GM23338 (cell line): ENCODE data around the gene ALPG.

ENCODE experiments used
- EZH2 ChIP-seq: fragments of 200-600 bp; sonication (generic); IDR thresholded peaks from one replicate; pipeline ENCODE4 v1.8.0; 2017; ENCODE audit warnings: antibody characterized with exemption, mild to moderate bottlenecking, low read depth; ENCODE audit not compliant: unreplicated experiment
- EZH2phosphoT487 ChIP-seq: fragments of 200-600 bp; sonication (generic); IDR thresholded peaks from one replicate; pipeline ENCODE4 v1.8.1; 2018; ENCODE audit warnings: antibody characterized with exemption; ENCODE audit not compliant: unreplicated experiment
- ZNF331 ChIP-seq: fragments of 250-450 bp; sonication (Bioruptor Pico); IDR thresholded peaks from 2 replicates; pipeline ENCODE4 v1.5.0; 2020; ENCODE audit warnings: low read depth, mild to moderate bottlenecking, moderate library complexity
- TF ChIP-seq, protein P1 (sequence below): IDR thresholded peaks from one replicate; pipeline ENCODE4 v1.6.1; 2018; ENCODE audit warnings: antibody characterized with exemption; ENCODE audit not compliant: unreplicated experiment
- TF ChIP-seq, protein P2 (sequence below), 2 experiments: fragments of 200-600 bp in 1 of 2; sonication (generic) in 1 of 2; conservative IDR thresholded peaks; 2 replicates each; pipeline versions ENCODE4 v1.5.1 to v1.6.1; 2016 to 2017; ENCODE audit warnings: antibody characterized with exemption in 2 of 2, low read depth in 2 of 2, mild to moderate bottlenecking in 2 of 2, moderate library complexity in 1 of 2

DNA sequence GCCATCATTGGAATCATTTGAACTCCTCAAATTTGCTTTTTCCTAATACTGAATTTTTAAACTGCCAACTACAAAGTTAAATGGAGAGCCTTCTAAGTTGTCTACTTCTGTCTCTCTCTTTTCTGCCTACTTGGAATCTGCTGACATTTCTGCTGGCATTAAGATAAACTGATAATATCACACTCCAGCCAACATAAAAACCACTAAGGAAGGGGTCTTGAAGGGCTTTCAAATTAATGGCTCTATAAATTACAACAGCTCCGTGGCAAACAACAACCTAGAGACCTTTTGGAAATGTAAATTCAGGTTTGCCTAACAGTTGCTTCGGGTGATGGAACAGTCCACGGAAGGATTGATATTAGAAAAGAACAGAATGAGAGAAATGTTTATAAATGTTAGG, 16.0 kb upstream of the ALPG start:
- TF ChIP-seq EZH2 (no peak), EZH2phosphoT487 (no peak), ZNF331 (CRISPR knock-in tag) (no peak)
- TF ChIP-seq, protein P1, sequence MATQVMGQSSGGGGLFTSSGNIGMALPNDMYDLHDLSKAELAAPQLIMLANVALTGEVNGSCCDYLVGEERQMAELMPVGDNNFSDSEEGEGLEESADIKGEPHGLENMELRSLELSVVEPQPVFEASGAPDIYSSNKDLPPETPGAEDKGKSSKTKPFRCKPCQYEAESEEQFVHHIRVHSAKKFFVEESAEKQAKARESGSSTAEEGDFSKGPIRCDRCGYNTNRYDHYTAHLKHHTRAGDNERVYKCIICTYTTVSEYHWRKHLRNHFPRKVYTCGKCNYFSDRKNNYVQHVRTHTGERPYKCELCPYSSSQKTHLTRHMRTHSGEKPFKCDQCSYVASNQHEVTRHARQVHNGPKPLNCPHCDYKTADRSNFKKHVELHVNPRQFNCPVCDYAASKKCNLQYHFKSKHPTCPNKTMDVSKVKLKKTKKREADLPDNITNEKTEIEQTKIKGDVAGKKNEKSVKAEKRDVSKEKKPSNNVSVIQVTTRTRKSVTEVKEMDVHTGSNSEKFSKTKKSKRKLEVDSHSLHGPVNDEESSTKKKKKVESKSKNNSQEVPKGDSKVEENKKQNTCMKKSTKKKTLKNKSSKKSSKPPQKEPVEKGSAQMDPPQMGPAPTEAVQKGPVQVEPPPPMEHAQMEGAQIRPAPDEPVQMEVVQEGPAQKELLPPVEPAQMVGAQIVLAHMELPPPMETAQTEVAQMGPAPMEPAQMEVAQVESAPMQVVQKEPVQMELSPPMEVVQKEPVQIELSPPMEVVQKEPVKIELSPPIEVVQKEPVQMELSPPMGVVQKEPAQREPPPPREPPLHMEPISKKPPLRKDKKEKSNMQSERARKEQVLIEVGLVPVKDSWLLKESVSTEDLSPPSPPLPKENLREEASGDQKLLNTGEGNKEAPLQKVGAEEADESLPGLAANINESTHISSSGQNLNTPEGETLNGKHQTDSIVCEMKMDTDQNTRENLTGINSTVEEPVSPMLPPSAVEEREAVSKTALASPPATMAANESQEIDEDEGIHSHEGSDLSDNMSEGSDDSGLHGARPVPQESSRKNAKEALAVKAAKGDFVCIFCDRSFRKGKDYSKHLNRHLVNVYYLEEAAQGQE: no peak
- TF ChIP-seq, protein P2, sequence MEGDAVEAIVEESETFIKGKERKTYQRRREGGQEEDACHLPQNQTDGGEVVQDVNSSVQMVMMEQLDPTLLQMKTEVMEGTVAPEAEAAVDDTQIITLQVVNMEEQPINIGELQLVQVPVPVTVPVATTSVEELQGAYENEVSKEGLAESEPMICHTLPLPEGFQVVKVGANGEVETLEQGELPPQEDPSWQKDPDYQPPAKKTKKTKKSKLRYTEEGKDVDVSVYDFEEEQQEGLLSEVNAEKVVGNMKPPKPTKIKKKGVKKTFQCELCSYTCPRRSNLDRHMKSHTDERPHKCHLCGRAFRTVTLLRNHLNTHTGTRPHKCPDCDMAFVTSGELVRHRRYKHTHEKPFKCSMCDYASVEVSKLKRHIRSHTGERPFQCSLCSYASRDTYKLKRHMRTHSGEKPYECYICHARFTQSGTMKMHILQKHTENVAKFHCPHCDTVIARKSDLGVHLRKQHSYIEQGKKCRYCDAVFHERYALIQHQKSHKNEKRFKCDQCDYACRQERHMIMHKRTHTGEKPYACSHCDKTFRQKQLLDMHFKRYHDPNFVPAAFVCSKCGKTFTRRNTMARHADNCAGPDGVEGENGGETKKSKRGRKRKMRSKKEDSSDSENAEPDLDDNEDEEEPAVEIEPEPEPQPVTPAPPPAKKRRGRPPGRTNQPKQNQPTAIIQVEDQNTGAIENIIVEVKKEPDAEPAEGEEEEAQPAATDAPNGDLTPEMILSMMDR (conservative IDR thresholded peaks at IDR 0.05; ENCODE audit: low read depth in 2 of 2): no peak
